ENCODE data around the gene ZNF354B.

DNA sequence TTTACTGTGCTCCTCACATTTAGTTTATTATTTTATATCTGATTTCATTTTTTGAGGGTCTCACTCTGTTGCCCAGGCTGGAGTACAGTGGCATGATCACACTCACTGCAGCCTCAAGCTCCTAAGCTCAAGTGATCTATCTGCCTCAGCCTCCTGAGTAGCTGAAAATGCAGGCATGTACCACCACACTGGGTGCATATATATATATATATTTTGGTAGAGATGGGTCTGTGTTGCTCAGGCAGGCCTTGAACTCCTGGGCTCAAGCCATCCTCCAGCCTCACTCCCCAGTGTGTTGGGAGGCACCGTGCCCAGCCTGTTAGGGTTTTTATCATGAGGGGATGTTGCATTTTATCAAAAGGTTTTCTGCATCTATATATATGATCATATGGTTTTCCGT is 39.8 kb upstream of the ZNF354B start:
- TF ChIP-seq CTCF (IDR thresholded peaks at IDR 0.05) (no peak), POLR2A (IDR thresholded peaks at IDR 0.05) (no peak)
